HepG2 (cell line): Measurements from ENCODE around the gene SLIT3. TPM values are rescaled to one million over a fixed set of nuclear protein-coding genes. Genes with fewer than 3 reads are reported as not detected.

Source experiments
- ATAC-seq: fragments of 200-7000 bp; cut with Tn5 transposase; 3 replicates; pipeline ENCODE4 v1.9.1; 2020; ENCODE audit warnings: mild to moderate bottlenecking, moderate library complexity
- BruUV-seq: library from RNA; stranded (reverse); fragments of 400-500 nt; replicated peaks from 2 replicates; lab custom pipeline; 2021; lab: Mats Ljungman, UMichigan
- CTCF ChIA-PET: fragments of 300-600 bp; formaldehyde crosslinking; extraction: SDS; loops from one replicate; lab custom pipeline; 2021; ENCODE audit warnings: low total read pairs, inconsistent platforms, low intra/inter-chr PET ratio; lab: Yijun Ruan, JAX
- POLR2A ChIA-PET: fragments of 350-600 bp; sonication (Branson Sonifier 250); formaldehyde crosslinking; loops from one replicate; lab custom pipeline; 2020; ENCODE audit warnings: antibody characterized with exemption, inconsistent platforms; lab: Yijun Ruan, JAX
- DNase-seq: peaks from one replicate; pipeline ENCODE4 v3.0.0-alpha.2; 2015; ENCODE audit warnings: low spot score
- FAIRE-seq: peaks from 3 replicates; lab custom pipeline; 2011; peaks lifted over from hg19 to GRCh38; lab: Jason Lieb, UNC
- H2AFZ ChIP-seq: one replicate; pipeline ENCODE4 v1.6.1; 2011; ENCODE audit warnings: low read length, inconsistent platforms
- H3K27ac ChIP-seq: fragments of 300-600 bp; 3 replicates; pipeline ENCODE4 v1.8.0; 2011; ENCODE audit warnings: mixed run types, mild to moderate bottlenecking, mixed read lengths, low read length, inconsistent platforms; ENCODE audit not compliant: insufficient read depth; ENCODE audit errors: extremely low read length
- H3K27me3 ChIP-seq, 2 experiments: fragments of 200-600 bp in 1 of 2; 2 replicates in 1 of 2; 3 replicates in 1 of 2; pipeline versions ENCODE4 v1.6.0 to v1.8.0; 2011; ENCODE audit warnings: low read length in 2 of 2, mild to moderate bottlenecking in 2 of 2, moderate library complexity in 2 of 2, inconsistent platforms in 1 of 2; ENCODE audit not compliant: insufficient read depth in 2 of 2, control insufficient read depth in 1 of 2
- H3K36me3 ChIP-seq, 2 experiments: fragments of 200-600 bp in 1 of 2; replicated peaks in 1 of 2; 2 replicates in 1 of 2; 3 replicates in 1 of 2; pipeline versions ENCODE4 v1.5.1 to v1.8.0; 2011; ENCODE audit warnings: low read length in 2 of 2, inconsistent platforms in 1 of 2; ENCODE audit not compliant: insufficient read depth in 2 of 2, control insufficient read depth in 1 of 2
- H3K4me1 ChIP-seq: 2 replicates; pipeline ENCODE4 v1.5.1; 2012; ENCODE audit warnings: low read length, inconsistent platforms; ENCODE audit not compliant: insufficient read depth
- H3K4me2 ChIP-seq: 2 replicates; pipeline ENCODE4 v1.6.0; 2011; ENCODE audit warnings: low read depth, low read length, inconsistent platforms
- H3K4me3 ChIP-seq, 3 experiments: fragments of 200-600 bp in 1 of 3; sonication (generic), shearing (Covaris generic) in 1 of 3; replicated peaks in 1 of 3; 2 replicates each; pipeline ENCODE4 v1.5.1; 2011 to 2016; ENCODE audit warnings: low read length in 3 of 3, inconsistent platforms in 2 of 3, low read depth in 2 of 3, mild to moderate bottlenecking in 2 of 3, control low read depth in 1 of 3, mixed read lengths in 1 of 3; ENCODE audit not compliant: insufficient read depth in 1 of 3
- H3K79me2 ChIP-seq: one replicate; pipeline ENCODE4 v1.6.1; 2011; ENCODE audit warnings: low read length, inconsistent platforms; ENCODE audit not compliant: insufficient read depth
- H3K9ac ChIP-seq: 2 replicates; pipeline ENCODE4 v1.6.0; 2011; ENCODE audit warnings: mild to moderate bottlenecking, low read depth, low read length, inconsistent platforms; ENCODE audit not compliant: insufficient read depth
- H3K9me3 ChIP-seq: 2 replicates; pipeline ENCODE4 v1.5.1; 2012; ENCODE audit warnings: mild to moderate bottlenecking, low read length
- H4K20me1 ChIP-seq: 2 replicates; pipeline ENCODE4 v1.6.0; 2011; ENCODE audit warnings: inconsistent platforms, mild to moderate bottlenecking, low read length, moderate library complexity; ENCODE audit not compliant: insufficient read depth
- ATAD3A ChIP-seq: sonication (generic); formaldehyde crosslinking; IDR thresholded peaks from 2 replicates; pipeline ENCODE4 v1.4.0; 2020; ENCODE audit warnings: missing genetic modification reagents
- ATF2 ChIP-seq: sonication (generic); formaldehyde crosslinking; IDR thresholded peaks from 2 replicates; pipeline ENCODE4 v1.4.0; 2020; ENCODE audit warnings: missing genetic modification reagents
- FOXA3 ChIP-seq: IDR thresholded peaks from 2 replicates; pipeline ENCODE4 v1.6.1; 2016; ENCODE audit warnings: missing genetic modification reagents, missing compliant biosample characterization
- GMEB2 ChIP-seq: IDR thresholded peaks from 2 replicates; pipeline ENCODE4 v1.6.1; 2016; ENCODE audit warnings: missing biosample characterization, missing genetic modification reagents, low read depth
- GRHL1 ChIP-seq: sonication (generic); formaldehyde crosslinking; conservative IDR thresholded peaks from 2 replicates; pipeline ENCODE4 v1.8.0; 2022; ENCODE audit warnings: missing genetic modification reagents
- HINFP ChIP-seq: sonication (generic); formaldehyde crosslinking; IDR thresholded peaks from 2 replicates; pipeline ENCODE4 v1.4.0; 2020; ENCODE audit warnings: low read depth, mild to moderate bottlenecking, missing genetic modification reagents
- MEIS1 ChIP-seq: sonication (generic); formaldehyde crosslinking; IDR thresholded peaks from 2 replicates; pipeline ENCODE4 v1.9.0; 2021; ENCODE audit warnings: mild to moderate bottlenecking, missing genetic modification reagents, moderate library complexity, borderline replicate concordance
- MEIS2 ChIP-seq: sonication (generic); formaldehyde crosslinking; IDR thresholded peaks from 2 replicates; pipeline ENCODE4 v1.9.0; 2021; ENCODE audit warnings: mild to moderate bottlenecking, missing genetic modification reagents
- MIXL1 ChIP-seq: IDR thresholded peaks from 2 replicates; pipeline ENCODE4 v1.6.1; 2016
- ONECUT2 ChIP-seq: sonication (generic); formaldehyde crosslinking; IDR thresholded peaks from 2 replicates; pipeline ENCODE4 v1.4.0; 2020; ENCODE audit warnings: missing genetic modification reagents
- PHB2 ChIP-seq: fragments of 450-650 bp; IDR thresholded peaks from 2 replicates; pipeline ENCODE4 v1.6.1; 2018; ENCODE audit not compliant: partially characterized antibody
- SP140L ChIP-seq: sonication (generic); formaldehyde crosslinking; IDR thresholded peaks from 2 replicates; pipeline ENCODE4 v1.4.0; 2020; ENCODE audit warnings: missing genetic modification reagents, borderline replicate concordance
- SRSF9 ChIP-seq: fragments of 200-400 bp; formaldehyde crosslinking; IDR thresholded peaks from 2 replicates; pipeline ENCODE4 v1.6.1; 2018; ENCODE audit warnings: borderline replicate concordance, mild to moderate bottlenecking, low read depth, low read length; ENCODE audit not compliant: insufficient read depth, poor library complexity, severe bottlenecking
- ZBTB7B ChIP-seq: sonication (generic); formaldehyde crosslinking; IDR thresholded peaks from 2 replicates; pipeline ENCODE4 v1.4.0; 2020; ENCODE audit warnings: missing genetic modification reagents
- ZNF235 ChIP-seq: sonication (generic); formaldehyde crosslinking; IDR thresholded peaks from 2 replicates; pipeline ENCODE4 v1.8.1; 2023; ENCODE audit warnings: mild to moderate bottlenecking, missing genetic modification reagents, borderline replicate concordance
- ZNF354B ChIP-seq: sonication (generic); formaldehyde crosslinking; IDR thresholded peaks from 2 replicates; pipeline ENCODE4 v1.8.0; 2022; ENCODE audit warnings: mild to moderate bottlenecking, missing genetic modification reagents
- ZNF644 ChIP-seq: IDR thresholded peaks from 2 replicates; pipeline ENCODE4 v1.6.1; 2016; ENCODE audit warnings: low read depth
- ZNF7 ChIP-seq: IDR thresholded peaks from 2 replicates; pipeline ENCODE4 v1.6.1; 2016; ENCODE audit warnings: missing biosample characterization, missing genetic modification reagents
- WGBS: methylation state at CpG from one replicate; pipeline ENCODE4 v1.1.6; 2017; ENCODE audit warnings: low lambda C conversion rate; 5-methylcytosine and 5-hydroxymethylcytosine counted together
- in situ Hi-C: cut with HindIII; loops from 2 replicates; pipeline ENCODE4 v1.10.0; 2017; ENCODE audit warnings: low pct_unique_long_range_greater_than_20kb; ENCODE audit not compliant: extremely low pct_ligation_motif_present
- intact Hi-C: fragments of 100-400 bp; cut with micrococcal nuclease; formaldehyde crosslinking; loops from one replicate; pipeline ENCODE4 v1.10.0; 2022; ENCODE audit not compliant: unreplicated experiment
- polyA plus RNA-seq, 8 experiments: library from polyadenylated mRNA; depleted of rRNA in 3 of 8; stranded (reverse) in 7 of 8; unstranded in 1 of 8; fragments of >200 nt; fragmentation: Illumina TruSeq in 4 of 8; extraction: Trizol in 4 of 8; gene quantifications; 2 replicates each; pipeline versions ENCODE4 v1.2.1 to v1.2.3, GENCODE V29; 2011 to 2016; ENCODE audit warnings: low read depth in 4 of 8, missing spikeins in 1 of 8, mixed read lengths in 1 of 8; ENCODE audit not compliant: insufficient read depth in 1 of 8
- total RNA-seq, 5 experiments: library from RNA; depleted of rRNA; stranded (reverse); fragments of >200 nt; fragmentation: Illumina TruSeq; extraction: Trizol; gene quantifications; 2 replicates each; pipeline ENCODE4 v1.2.3, GENCODE V29; 2016; ENCODE audit warnings: low read depth in 1 of 5

SLIT3 gene
- total and polyA plus RNA-seq, 2 of the 13 experiments (the other 11 are each of a cell fraction or from before 2014, with no cell fraction given): not detected

- H3K4me3 ChIP-seq: no peak overlapping the region
- no peaks in the 10 kb centered on the region for H3K79me2 ChIP-seq
- in situ Hi-C loops (no loop called here), intact Hi-C loops (no loop called here)
- peaks cover 0 to 18% of the 10 kb centered on the region in 2 experiments; a peak in 2 of 5 replicates for H3K27me3 ChIP-seq
- no TSS peak for BruUV-seq
- no peaks in the 10 kb centered on the region for H4K20me1 ChIP-seq
- H3K9me3 ChIP-seq: no peaks in the 10 kb centered on the region
- POLR2A ChIA-PET: no interaction called here
- ATAC-seq (no peak), DNase-seq (no peak), FAIRE-seq (no peak)
- H3K4me2 ChIP-seq: no peak overlapping the region
- no peak overlapping the region for H2AFZ ChIP-seq
- H3K36me3 ChIP-seq: no peaks in the 10 kb centered on the region
- CTCF ChIA-PET: no interaction called here
- H3K4me1 ChIP-seq: no peaks in the 10 kb centered on the region
- H3K27ac ChIP-seq: no peak overlapping the region
- WGBS: 22% methylated on average over 6 of the region's 8 CpGs
- H3K9ac ChIP-seq: no peak overlapping the region
- TF ChIP-seq ZNF7 (CRISPR knock-in tag) (no peak), PHB2 (no peak), FOXA3 (CRISPR knock-in tag) (no peak), ATF2 (CRISPR knock-in tag) (no peak), ZBTB7B (CRISPR knock-in tag) (no peak), MIXL1 (CRISPR knock-in tag) (no peak), MEIS1 (CRISPR knock-in tag) (no peak), SRSF9 (no peak), ZNF644 (CRISPR knock-in tag) (no peak), ZNF235 (CRISPR knock-in tag) (no peak), HINFP (CRISPR knock-in tag) (no peak), ZNF354B (CRISPR knock-in tag) (no peak), MEIS2 (CRISPR knock-in tag) (no peak), GMEB2 (no peak), ONECUT2 (no peak), ATAD3A (CRISPR knock-in tag) (no peak), GRHL1 (CRISPR knock-in tag) (no peak), SP140L (CRISPR knock-in tag) (no peak)
These were observed 403.4 kb downstream of the SLIT3 start for GRCh38 chr5:168897387-168898122.
